Measurements from ENCODE around the gene NOVA1. TPM values are rescaled to one million over a fixed set of nuclear protein-coding genes. Genes with fewer than 3 reads are reported as not detected.

Gene NOVA1
- polyA plus RNA-seq, 1 donor (not counting 4 experiments of a cell fraction or from before 2014, with no cell fraction given) = not detected

DNA sequence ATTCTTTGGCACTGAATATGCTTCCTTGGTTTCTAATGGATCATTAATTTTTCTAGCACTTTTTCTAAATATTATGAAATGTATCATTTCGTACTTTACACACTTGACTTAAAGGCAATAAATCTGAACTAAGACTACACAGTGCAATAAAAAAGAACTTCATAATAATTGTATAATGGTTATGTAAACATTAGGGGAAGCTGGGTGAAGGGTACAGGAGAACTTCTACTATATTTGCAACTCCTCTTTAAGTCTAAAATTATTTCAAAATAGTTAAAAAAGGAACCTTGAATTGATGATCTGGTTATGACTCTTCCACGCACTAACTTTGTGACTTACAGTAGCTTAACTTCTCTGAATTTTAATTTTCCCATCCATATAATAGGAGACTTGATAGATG lies 5.1 kb upstream of the NOVA1 start:
- Histone ChIP-seq H3K27ac (ENCODE audit: control insufficient read depth, insufficient read depth, low read length) (no peak overlapping the region), H4K20me1 (ENCODE audit: control insufficient read depth, extremely low read depth, insufficient read depth, low read length) (no peaks in the 10 kb centered on the region), H3K27me3 (ENCODE audit: control insufficient read depth, extremely low read depth, insufficient read depth, low read length) (peaks cover 12% of the 10 kb centered on the region), H3K4me1 (ENCODE audit: control insufficient read depth, extremely low read depth, insufficient read depth, low read length) (no peaks in the 10 kb centered on the region), H3K36me3 (ENCODE audit: control insufficient read depth in 2 of 2, extremely low read depth in 1 of 2, insufficient read depth in 2 of 2, low read length in 2 of 2) (no peaks in the 10 kb centered on the region), H3K9ac (ENCODE audit: control insufficient read depth, extremely low read depth, insufficient read depth, low read length) (no peak overlapping the region), H3K79me2 (ENCODE audit: control insufficient read depth, insufficient read depth, low read length) (no peaks in the 10 kb centered on the region), H3K4me3 (ENCODE audit: control insufficient read depth in 2 of 3, extremely low read depth in 1 of 3, insufficient read depth in 2 of 3, low read depth in 1 of 3, low read length in 3 of 3) (no peak overlapping the region), H3K4me2 (ENCODE audit: control insufficient read depth, extremely low read depth, insufficient read depth, low read depth, low read length) (no peak overlapping the region), H3K9me1 (ENCODE audit: control insufficient read depth, extremely low read depth, insufficient read depth, low read length) (no peaks in the 10 kb centered on the region), H2AFZ (ENCODE audit: control insufficient read depth, low read length) (no peak overlapping the region), H3K9me3 (ENCODE audit: control insufficient read depth, low read depth, low read length) (no peaks in the 10 kb centered on the region)
- DNase-seq (ENCODE audit: low read depth, low spot score) (no peak), FAIRE-seq (no peak)
- dilution Hi-C loops (cut with MboI; ENCODE audit: extremely low pct_ligation_motif_present, low sequenced_read_pairs) = no loop called here
- TF ChIP-seq CTCF (optimal IDR thresholded peaks at IDR 0.05 in 1 of 3, IDR thresholded peaks at IDR 0.05 in 1 of 3, conservative IDR thresholded peaks at IDR 0.05 in 1 of 3; ENCODE audit: extremely low read depth in 1 of 3, insufficient read depth in 2 of 3, low read length in 3 of 3) (no peak), EZH2 (IDR thresholded peaks at IDR 0.05; ENCODE audit: low read length) (no peak)

DNA sequence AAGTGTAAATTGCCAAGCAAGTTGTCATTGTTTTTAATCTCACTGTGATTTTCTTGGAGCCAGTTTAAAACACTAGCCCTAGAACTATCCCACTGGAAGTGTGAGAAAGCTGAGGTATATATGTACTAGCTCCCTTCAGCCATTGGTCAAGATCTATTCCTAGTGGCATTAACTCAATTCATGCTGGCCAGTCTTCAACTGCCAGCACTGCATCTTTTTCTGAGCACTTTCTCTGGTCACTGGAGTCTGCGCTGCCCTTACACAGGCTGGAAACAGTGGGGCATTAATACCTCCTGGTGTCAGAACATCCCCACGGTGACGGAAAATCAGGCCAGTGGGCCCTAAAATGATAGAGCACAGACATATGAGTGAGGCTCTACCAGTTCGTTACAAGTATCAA lies 4.0 kb upstream of the NOVA1 start:
- Histone ChIP-seq H3K27me3 (ENCODE audit: control insufficient read depth, extremely low read depth, insufficient read depth, low read length) (peaks cover 21% of the 10 kb centered on the region), H3K4me1 (ENCODE audit: control insufficient read depth, extremely low read depth, insufficient read depth, low read length) (no peaks in the 10 kb centered on the region), H3K9me3 (ENCODE audit: control insufficient read depth, low read depth, low read length) (no peaks in the 10 kb centered on the region), H2AFZ (ENCODE audit: control insufficient read depth, low read length) (no peak overlapping the region), H4K20me1 (ENCODE audit: control insufficient read depth, extremely low read depth, insufficient read depth, low read length) (no peaks in the 10 kb centered on the region), H3K79me2 (ENCODE audit: control insufficient read depth, insufficient read depth, low read length) (no peaks in the 10 kb centered on the region), H3K4me2 (ENCODE audit: control insufficient read depth, extremely low read depth, insufficient read depth, low read depth, low read length) (no peak overlapping the region), H3K9me1 (ENCODE audit: control insufficient read depth, extremely low read depth, insufficient read depth, low read length) (no peaks in the 10 kb centered on the region), H3K4me3 (ENCODE audit: control insufficient read depth in 2 of 3, extremely low read depth in 1 of 3, insufficient read depth in 2 of 3, low read depth in 1 of 3, low read length in 3 of 3) (no peak overlapping the region), H3K36me3 (ENCODE audit: control insufficient read depth in 2 of 2, extremely low read depth in 1 of 2, insufficient read depth in 2 of 2, low read length in 2 of 2) (no peaks in the 10 kb centered on the region), H3K9ac (ENCODE audit: control insufficient read depth, extremely low read depth, insufficient read depth, low read length) (no peak overlapping the region), H3K27ac (ENCODE audit: control insufficient read depth, insufficient read depth, low read length) (no peak overlapping the region)
- DNase-seq (ENCODE audit: low read depth, low spot score) (no peak), FAIRE-seq (no peak)
- TF ChIP-seq CTCF (optimal IDR thresholded peaks at IDR 0.05 in 1 of 3, IDR thresholded peaks at IDR 0.05 in 1 of 3, conservative IDR thresholded peaks at IDR 0.05 in 1 of 3; ENCODE audit: extremely low read depth in 1 of 3, insufficient read depth in 2 of 3, low read length in 3 of 3) (no peak), EZH2 (IDR thresholded peaks at IDR 0.05; ENCODE audit: low read length) (no peak)
- dilution Hi-C loops (cut with MboI; ENCODE audit: extremely low pct_ligation_motif_present, low sequenced_read_pairs) = no loop called here

Data from keratinocyte (primary cell).